ENCODE measurements around the gene LTBP2. TPM values are rescaled to one million over a fixed set of nuclear protein-coding genes. Genes with fewer than 3 reads are reported as not detected.

LTBP2 gene
- total RNA-seq, 1 experiment from 2014 or later, result 32.5 TPM

GRCh38 chr14:74491956-74492775, 119.9 kb downstream of the LTBP2 start:
- DNase-seq (ENCODE audit: low read depth), result peak; percentile 44

GRCh38 chr14:74490486-74490885, 121.6 kb downstream of the LTBP2 start:
- DNase-seq (ENCODE audit: low read depth), result no peak

GRCh38 chr14:74488786-74489397, 123.1 kb downstream of the LTBP2 start:
- DNase-seq (ENCODE audit: low read depth), result peak; percentile 88

GRCh38 chr14:74486164-74486563, 125.9 kb downstream of the LTBP2 start:
- DNase-seq (ENCODE audit: low read depth), result no peak

GRCh38 chr14:74483321-74483720, 128.7 kb downstream of the LTBP2 start:
- no peak for DNase-seq (ENCODE audit: low read depth)

GRCh38 chr14:74482571-74482970, 129.5 kb downstream of the LTBP2 start:
- no peak for DNase-seq (ENCODE audit: low read depth)

- DNase-seq (ENCODE audit: low read depth), result no peak
Observed at GRCh38 chr14:74480046-74480445, 132.0 kb downstream of the LTBP2 start.

- peak; percentile 27 for DNase-seq (ENCODE audit: low read depth)
Observed at GRCh38 chr14:74478996-74479635, 132.9 kb downstream of the LTBP2 start.

- DNase-seq (ENCODE audit: low read depth), result no peak
Observed at GRCh38 chr14:74476607-74477006, 135.4 kb downstream of the LTBP2 start.

- DNase-seq (ENCODE audit: low read depth), result no peak
Observed at GRCh38 chr14:74476107-74476506, 135.9 kb downstream of the LTBP2 start.

GRCh38 chr14:74475678-74476077, 136.4 kb downstream of the LTBP2 start:
- DNase-seq (ENCODE audit: low read depth), result peak; percentile 70

- DNase-seq (ENCODE audit: low read depth), result no peak
Observed at GRCh38 chr14:74474376-74474775, 137.7 kb downstream of the LTBP2 start.

GRCh38 chr14:74472601-74473000, 139.4 kb downstream of the LTBP2 start:
- no peak for DNase-seq (ENCODE audit: low read depth)

GRCh38 chr14:74469548-74470518, 142.2 kb downstream of the LTBP2 start:
- DNase-seq (ENCODE audit: low read depth), result no peak

- no peak for DNase-seq (ENCODE audit: low read depth)
Observed at GRCh38 chr14:74468513-74468912, 143.5 kb downstream of the LTBP2 start.

- no peak for DNase-seq (ENCODE audit: low read depth)
Observed at GRCh38 chr14:74465335-74465734, 146.7 kb downstream of the LTBP2 start.

GRCh38 chr14:74464785-74465184, 147.3 kb downstream of the LTBP2 start:
- no peak for DNase-seq (ENCODE audit: low read depth)

- no peak for DNase-seq (ENCODE audit: low read depth)
Observed at GRCh38 chr14:74463697-74464096, 148.3 kb downstream of the LTBP2 start.

GRCh38 chr14:74462993-74463392, 149.0 kb downstream of the LTBP2 start:
- no peak for DNase-seq (ENCODE audit: low read depth)

GRCh38 chr14:74459976-74460375, 152.1 kb downstream of the LTBP2 start:
- no peak for DNase-seq (ENCODE audit: low read depth)

- peak; percentile 64 for DNase-seq (ENCODE audit: low read depth)
Observed at GRCh38 chr14:74459289-74459946, 152.6 kb downstream of the LTBP2 start.
